Adrenal gland (tissue), 12 donors: ENCODE data around the gene MID1. TPM values are rescaled to one million over a fixed set of nuclear protein-coding genes. Genes with fewer than 3 reads are reported as not detected.

Experiments used
- DNase-seq, 7 donors: peaks; one replicate each; pipeline ENCODE4 v3.0.0-alpha.2; 2019 to 2020
- H3K27ac ChIP-seq, 5 donors: fragments of 200-600 bp; sonication (generic) in 4 of 5; 1 replicate in 3 of 5; 2 replicates in 2 of 5; pipeline versions ENCODE4 v1.5.1 to v1.8.0; 2016 to 2020; ENCODE audit warnings: mild to moderate bottlenecking in 1 of 5
- H3K27me3 ChIP-seq: fragments of 200-600 bp; 2 replicates; pipeline ENCODE4 v1.8.0; 2021
- H3K36me3 ChIP-seq, 2 donors: fragments of 200-600 bp; replicated peaks in 1 of 2; 1 replicate in 1 of 2; 2 replicates in 1 of 2; pipeline versions ENCODE4 v1.5.1 to v1.8.0; 2018 to 2022
- H3K4me1 ChIP-seq, 2 donors: fragments of 200-600 bp; replicated peaks in 1 of 2; 1 replicate in 1 of 2; 2 replicates in 1 of 2; pipeline versions ENCODE4 v1.5.1 to v1.8.0; 2018 to 2021
- H3K4me3 ChIP-seq, 4 donors: fragments of 200-600 bp; sonication (generic) in 3 of 4; one replicate each; pipeline ENCODE4 v1.5.1; 2016 to 2018
- H3K9me3 ChIP-seq, 3 donors: fragments of 200-600 bp; sonication (generic) in 1 of 3; replicated peaks in 1 of 3; 1 replicate in 2 of 3; 2 replicates in 1 of 3; pipeline versions ENCODE4 v1.5.1 to v1.8.0; 2016 to 2021
- CTCF ChIP-seq, 6 experiments: fragments of 450-650 bp in 4 of 6; fragments of 200-600 bp in 2 of 6; sonication (generic) in 1 of 6; IDR thresholded peaks; 1 replicate in 5 of 6; 2 replicates in 1 of 6; pipeline versions ENCODE4 v1.5.1 to v1.8.0; 2016 to 2021; ENCODE audit warnings: antibody characterized with exemption in 6 of 6, mild to moderate bottlenecking in 2 of 6, moderate library complexity in 1 of 6
- POLR2A ChIP-seq, 2 donors: fragments of 450-650 bp; IDR thresholded peaks; one replicate each; pipeline ENCODE4 v1.6.1; 2017; ENCODE audit warnings: antibody characterized with exemption in 2 of 2, mild to moderate bottlenecking in 2 of 2, moderate library complexity in 1 of 2
- WGBS, 4 donors: extraction: QIAGEN DNeasy Blood & Tissue Kit in 2 of 4; methylation state at CpG; one replicate each; pipeline versions ENCODE4 v1.1.5 to v1.1.7; 2013 to 2017; 5-methylcytosine and 5-hydroxymethylcytosine counted together
- intact Hi-C, 2 donors: fragments of 100-400 bp; cut with DNase I; formaldehyde crosslinking; loops; one replicate each; pipeline versions ENCODE4 v1.14.1 to v1.15.0; 2022 to 2023
- polyA plus RNA-seq, 3 donors: library from polyadenylated mRNA; stranded (reverse); fragments of 200-250 nt in 2 of 3; fragments of 350-450 nt in 1 of 3; fragmentation: Illumina TruSeq in 1 of 3; extraction: RNeasy Lipid Tissue Mini Kit (QIAGEN cat#74804) in 1 of 3; gene quantifications; one replicate each; pipeline ENCODE4 v1.2.3, GENCODE V29; 2013 to 2014
- total RNA-seq, 9 donors: library from RNA; depleted of rRNA in 4 of 9; stranded (reverse); fragments of >200 nt in 4 of 9; fragments of 120-200 nt in 1 of 9; fragmentation: NEBNext Ultra II Directional in 1 of 9; extraction: Animal tissue kit (Norgen Biotek cat#: 25700) in 1 of 9; gene quantifications; one replicate each; pipeline versions ENCODE4 v1.1.0 to v1.2.4, GENCODE V29; 2013 to 2023
- donor health status: healthy with polysubstance abuse.
- donor health status: Bipolar disorder and iron deficiency.
- donor health status: DM: yes; HTN: yes; CAD: no.
- donor health status: DM: no; HTN: no; CAD: no.
- donor health status: DM: no; HTN: no; CAD: no.
- donor health status: DM: yes; HTN: yes; CAD: no.

The MID1 gene
- total and polyA plus RNA-seq, 12 donors = 3.6 to 19.4 (median 7.7) TPM

GRCh38 chrX:10653302-10653701 lies 32.9 kb upstream of the MID1 start:
- Histone ChIP-seq H3K4me1 (no peaks in the 10 kb centered on the region), H3K36me3 (no peaks in the 10 kb centered on the region), H3K27ac (no peak overlapping the region), H3K27me3 (no peaks in the 10 kb centered on the region), H3K4me3 (no peak overlapping the region), H3K9me3 (no peaks in the 10 kb centered on the region)
- TF ChIP-seq CTCF (IDR thresholded peaks at IDR 0.05) (no peak), POLR2A (IDR thresholded peaks at IDR 0.05) (no peak)
- WGBS, 4 donors = 83 to 92% (median 88%) methylated on average over 2 of the region's 2 CpGs
- DNase-seq = no peak
- intact Hi-C loops = no loop called here

DNA sequence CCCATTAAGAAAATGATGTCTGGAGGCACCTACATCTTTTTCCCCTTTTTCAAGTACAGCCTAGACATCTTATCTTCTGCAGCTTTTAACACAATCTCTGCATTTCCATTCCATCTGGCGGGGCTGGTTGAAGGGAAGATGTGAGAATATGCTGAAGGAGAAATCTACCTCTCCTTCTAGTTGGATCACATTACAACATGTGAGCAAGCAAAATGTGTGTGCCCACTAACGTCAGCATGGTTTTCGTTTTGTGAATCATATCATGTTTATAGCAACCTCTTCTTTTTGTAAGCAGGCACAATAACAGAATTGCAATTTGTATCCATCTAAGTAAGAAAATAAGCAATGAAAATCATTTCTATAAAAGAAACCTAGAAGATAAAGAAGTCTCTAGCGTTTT lies 28.9 kb upstream of the MID1 start:
- TF ChIP-seq CTCF (IDR thresholded peaks at IDR 0.05) = no peak
- TF ChIP-seq POLR2A (IDR thresholded peaks at IDR 0.05) = no peak
- Histone ChIP-seq H3K9me3 (no peaks in the 10 kb centered on the region), H3K4me3 (no peak overlapping the region), H3K36me3 (no peaks in the 10 kb centered on the region), H3K4me1 (no peaks in the 10 kb centered on the region), H3K27ac (no peak overlapping the region), H3K27me3 (no peaks in the 10 kb centered on the region)
- no peak for DNase-seq
- intact Hi-C loops = no loop called here
- WGBS, 4 donors = 61 to 71% (median 64%) methylated on average over 4 of the region's 4 CpGs

DNA sequence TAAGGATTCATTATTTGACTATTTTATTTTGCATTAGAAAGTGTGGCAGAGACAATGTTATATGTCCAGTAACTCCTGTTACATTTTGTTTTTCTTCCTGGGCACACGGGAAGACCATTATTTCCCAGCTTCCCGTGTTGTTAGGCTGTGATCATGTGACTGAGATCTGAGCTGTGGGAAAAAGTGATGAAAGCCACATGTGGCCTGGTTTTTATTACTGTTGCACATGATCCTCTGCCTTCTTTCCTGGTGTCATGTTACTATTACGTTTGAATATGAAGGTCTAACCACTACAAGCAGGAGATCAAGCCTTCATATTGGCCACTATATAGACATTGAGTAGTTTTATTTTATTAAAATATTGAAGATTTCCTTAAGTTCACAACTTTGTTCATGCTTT lies 28.2 kb upstream of the MID1 start:
- Histone ChIP-seq H3K9me3 (no peaks in the 10 kb centered on the region), H3K4me1 (no peaks in the 10 kb centered on the region), H3K27me3 (no peaks in the 10 kb centered on the region), H3K36me3 (no peaks in the 10 kb centered on the region), H3K27ac (no peak overlapping the region), H3K4me3 (no peak overlapping the region)
- 37 to 70% (median 51%) methylated on average over 3 of the region's 3 CpGs for WGBS, 4 donors
- intact Hi-C loops = no loop called here
- no peak for DNase-seq
- TF ChIP-seq CTCF (IDR thresholded peaks at IDR 0.05) (no peak), POLR2A (IDR thresholded peaks at IDR 0.05) (no peak)

DNA sequence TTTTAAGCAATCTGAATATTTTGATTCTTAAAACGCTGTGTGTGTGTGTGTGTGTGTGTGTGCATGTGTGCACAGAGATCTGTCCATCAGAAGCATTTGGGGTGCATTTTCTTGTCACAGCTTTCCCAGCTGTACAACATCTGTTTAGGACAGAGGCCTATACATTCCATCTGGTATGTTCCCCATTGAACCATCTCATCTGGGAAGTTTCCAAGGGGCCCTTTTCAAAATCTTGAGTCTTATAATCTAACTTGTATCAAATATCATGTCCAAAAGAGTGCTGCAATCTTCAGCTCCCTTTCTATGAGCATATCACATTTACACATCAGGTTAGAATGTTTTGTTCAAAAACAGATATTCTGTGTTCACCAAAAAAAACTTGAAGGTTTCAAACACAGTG lies 16.5 kb upstream of the MID1 start:
- Histone ChIP-seq H3K27me3 (no peaks in the 10 kb centered on the region), H3K36me3 (no peaks in the 10 kb centered on the region), H3K27ac (no peak overlapping the region), H3K9me3 (no peaks in the 10 kb centered on the region), H3K4me1 (no peaks in the 10 kb centered on the region), H3K4me3 (no peak overlapping the region)
- DNase-seq = no peak
- TF ChIP-seq CTCF (IDR thresholded peaks at IDR 0.05) (no peak), POLR2A (IDR thresholded peaks at IDR 0.05) (no peak)
- 32 to 36% (median 33%) methylated on average over 1 of the region's 1 CpG; no CpG with 5 or more reads in 1 of the 4 donors for WGBS, 4 donors
- intact Hi-C loops = loop anchor here in 1 of 2 donors (10.0 kb wide), 1 partner anchor 452 kb away; no protein-coding TSS in a partner anchor
